Activated CD4-positive, alpha-beta T cell treated with anti-CD3 and anti-CD28 coated beads, Interleukin-2, amount 50 U/mL, for 24 hours (primary cell): Measurements from ENCODE around the gene BEND3.
"Not testable (repeated sequence)": the region's sequence is repeated elsewhere in the genome, so short reads cannot be mapped to it uniquely, and the experiment has no call there.

Experiments
- DNase-seq, 2 donors: peaks; one replicate each; pipeline ENCODE4 v3.0.0-alpha.2; 2020; ENCODE audit warnings: low read depth in 1 of 2, low spot score in 1 of 2

BEND3 gene

DNA sequence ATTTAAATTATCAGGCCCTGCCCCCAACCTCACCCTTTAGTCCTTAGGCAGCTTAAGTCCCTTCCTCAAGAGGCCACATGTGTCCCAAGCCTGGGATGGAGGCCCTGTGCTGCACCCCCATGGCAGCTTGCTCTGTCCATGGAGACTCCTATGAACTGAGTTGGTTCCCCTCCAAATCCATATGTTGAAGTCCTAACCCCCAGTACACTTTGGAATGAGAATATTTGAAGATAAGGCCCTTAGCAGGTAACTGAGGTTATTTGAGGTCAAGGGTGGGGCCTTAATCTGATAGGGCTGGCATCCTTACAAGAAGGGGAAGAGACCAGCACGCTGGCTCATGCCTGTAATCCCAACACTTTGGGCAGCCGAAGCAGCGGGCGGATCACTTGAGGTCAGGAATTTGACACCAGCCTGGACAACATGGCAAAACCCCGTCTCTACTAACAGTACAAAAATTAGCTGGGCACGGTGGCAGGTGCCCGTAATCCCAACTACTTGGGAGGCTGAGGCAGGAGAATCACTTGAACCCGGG, 6.7 kb upstream of the BEND3 start:
- no peak for DNase-seq

- no peak for DNase-seq
Observed at GRCh38 chr6:107121266-107121665, 6.0 kb upstream of the BEND3 start.

DNA sequence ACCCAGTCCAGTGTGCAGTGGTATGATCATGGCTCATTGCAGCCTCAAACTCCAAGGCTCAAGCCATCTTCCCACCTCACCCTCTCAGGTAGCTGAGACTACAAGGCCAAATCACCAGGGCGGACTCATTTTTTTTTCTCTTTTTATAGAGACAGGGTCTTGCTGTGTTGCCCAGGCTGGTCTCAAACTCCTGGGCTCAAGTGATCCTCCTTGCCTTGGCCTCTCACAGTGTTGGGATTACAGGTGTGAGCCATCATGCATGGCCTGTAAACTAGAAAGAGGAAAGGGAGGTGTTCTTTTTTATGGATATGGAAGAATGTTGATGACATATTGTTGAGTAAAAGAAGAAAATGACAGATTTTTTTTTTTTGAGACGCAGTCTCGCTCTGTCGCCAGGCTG, 5.1 kb upstream of the BEND3 start:
- no peak for DNase-seq

DNA sequence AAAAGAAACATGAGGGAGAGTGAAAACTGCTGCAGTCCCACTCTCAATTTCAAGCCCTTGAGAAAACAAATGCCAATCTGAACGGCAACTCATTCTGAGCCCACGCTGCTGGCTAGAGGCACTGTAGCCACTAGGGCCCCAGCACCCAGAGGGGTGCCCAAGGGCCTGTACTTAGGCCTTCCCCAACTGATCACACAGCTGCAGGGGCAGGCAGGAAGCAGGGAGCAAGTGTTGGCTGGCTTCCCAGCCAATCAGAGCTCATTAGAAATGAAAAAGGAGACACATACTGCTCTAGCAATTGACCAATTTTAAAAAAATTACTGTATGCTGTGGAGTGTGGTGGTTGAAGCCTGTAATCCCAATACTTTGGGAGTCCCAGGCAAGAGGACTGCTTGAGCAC, 3.7 kb upstream of the BEND3 start:
- DNase-seq: no peak

DNA sequence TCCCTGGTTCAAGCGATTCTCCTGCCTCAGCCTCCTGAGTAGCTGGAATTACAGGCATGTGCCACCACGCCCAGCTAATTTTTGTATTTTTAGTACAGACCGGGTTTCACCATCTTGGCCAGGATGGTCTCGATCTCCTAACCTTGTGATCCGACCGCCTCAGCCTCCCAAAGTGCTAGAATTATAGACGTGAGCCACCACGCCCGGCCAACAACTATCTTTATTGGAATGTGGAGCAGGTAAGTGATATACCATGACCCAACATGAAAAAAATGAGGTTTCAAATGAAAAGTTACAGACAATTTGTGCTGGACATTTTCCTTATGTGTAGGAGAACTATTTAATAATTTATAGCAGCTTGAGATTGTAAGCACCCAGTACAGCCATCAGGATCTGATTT, 3.2 kb upstream of the BEND3 start:
- DNase-seq: not testable (repeated sequence)

GRCh38 chr6:107116931-107117330, 1.6 kb upstream of the BEND3 start:
- no peak for DNase-seq

DNA sequence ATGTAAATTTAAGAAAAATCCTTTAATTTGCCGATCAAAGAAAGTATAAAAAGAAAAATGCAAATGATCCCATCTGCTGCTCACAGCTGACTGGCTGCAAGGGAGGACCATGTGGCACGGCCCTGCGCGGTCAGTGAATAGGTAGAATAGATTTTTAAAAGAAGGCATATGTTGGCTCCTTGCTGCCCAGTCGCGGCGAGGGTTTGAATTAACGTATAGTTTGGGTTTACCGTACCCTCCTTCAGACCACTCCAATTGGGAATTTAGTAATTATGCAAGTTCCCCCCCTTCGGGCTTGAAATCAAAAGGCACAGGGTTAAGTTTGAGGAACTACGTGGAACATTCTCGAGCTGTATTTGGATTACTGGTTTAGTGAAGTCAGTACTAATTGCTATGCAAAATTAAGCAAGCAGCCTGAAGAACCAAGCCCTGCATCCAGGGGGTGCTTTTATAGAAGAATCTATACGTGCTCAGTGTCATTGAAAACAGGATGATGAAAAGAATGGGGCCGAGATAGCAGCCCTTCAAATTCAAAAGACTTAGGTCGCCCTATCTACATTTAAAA, 1.1 kb upstream of the BEND3 start:
- DNase-seq: no peak

DNA sequence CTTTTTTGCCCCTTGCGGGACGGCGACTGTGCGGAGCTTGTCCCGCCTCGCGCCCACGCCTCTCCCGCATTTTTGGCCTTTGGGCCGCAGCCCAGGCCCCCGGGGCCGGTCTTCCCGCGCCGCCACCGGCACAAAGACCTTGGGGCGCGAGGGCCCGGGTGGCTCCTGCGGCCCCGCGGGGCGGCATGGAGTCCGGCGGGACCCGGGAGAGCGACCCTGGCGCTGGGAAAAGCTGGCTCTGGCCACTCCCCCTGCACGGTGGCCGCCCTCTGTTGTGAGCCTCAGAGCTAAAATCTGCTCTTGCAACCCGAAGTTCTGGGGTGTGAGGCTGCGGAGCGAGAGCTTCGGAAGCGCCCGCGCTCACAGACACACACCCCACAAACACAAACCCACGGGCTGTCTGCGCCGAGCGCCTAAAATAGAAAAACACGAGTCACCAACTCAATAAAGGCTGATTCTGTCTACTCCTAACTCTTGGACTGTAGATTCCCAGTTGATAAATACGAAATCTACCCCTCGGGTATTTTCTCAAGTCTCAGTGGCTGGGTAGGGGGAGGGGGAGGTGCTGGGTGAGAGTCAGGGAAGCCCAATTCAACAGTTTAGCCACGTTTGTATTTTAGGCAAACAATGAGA, 496 bp upstream of the BEND3 start:
- DNase-seq: peak in 1 of 2 donors; percentile 2

DNA sequence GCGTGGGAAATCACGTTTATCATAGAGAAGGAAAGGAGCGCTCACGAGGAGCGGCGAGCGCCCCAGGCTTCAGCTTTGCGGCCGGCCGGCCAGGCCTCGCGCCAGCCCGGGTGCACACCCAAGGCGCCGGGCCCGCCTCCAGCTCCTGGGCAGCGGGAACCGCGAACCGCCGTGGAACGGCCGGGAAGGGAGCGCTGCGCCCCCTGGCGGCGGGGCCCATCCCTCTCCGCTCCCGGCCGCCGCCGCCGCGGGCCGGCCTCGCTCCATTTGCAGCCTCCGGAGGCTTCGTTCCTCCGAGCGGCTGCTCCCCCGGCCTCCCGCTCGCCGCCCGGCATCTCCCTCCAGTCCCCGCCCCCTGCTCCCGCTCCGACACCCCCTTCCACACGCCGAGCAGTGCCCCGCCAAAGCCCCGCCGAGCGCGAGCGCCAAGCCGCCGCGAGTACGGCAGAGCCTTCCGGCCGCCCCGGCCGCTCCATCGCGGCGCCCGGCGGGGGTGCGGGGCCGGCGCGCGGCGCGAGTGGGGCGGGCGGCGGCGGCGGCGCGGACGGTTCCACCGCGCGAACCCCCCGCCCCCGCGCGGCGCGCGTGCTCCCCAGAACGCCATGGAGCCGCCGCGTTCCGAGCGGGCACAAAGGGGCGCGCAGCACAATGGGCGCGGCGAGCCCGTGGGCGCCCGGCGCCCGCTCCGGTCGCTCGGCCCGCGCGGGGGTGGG, 946 bp downstream of the BEND3 start:
- peak; percentile 43 to 51 for DNase-seq

- no peak for DNase-seq
Observed at GRCh38 chr6:107110200-107110599, 5.1 kb downstream of the BEND3 start.

- no peak for DNase-seq
Observed at GRCh38 chr6:107108201-107108890, 7.0 kb downstream of the BEND3 start.

- DNase-seq: no peak
Observed at GRCh38 chr6:107107791-107108190, 7.5 kb downstream of the BEND3 start.

DNA sequence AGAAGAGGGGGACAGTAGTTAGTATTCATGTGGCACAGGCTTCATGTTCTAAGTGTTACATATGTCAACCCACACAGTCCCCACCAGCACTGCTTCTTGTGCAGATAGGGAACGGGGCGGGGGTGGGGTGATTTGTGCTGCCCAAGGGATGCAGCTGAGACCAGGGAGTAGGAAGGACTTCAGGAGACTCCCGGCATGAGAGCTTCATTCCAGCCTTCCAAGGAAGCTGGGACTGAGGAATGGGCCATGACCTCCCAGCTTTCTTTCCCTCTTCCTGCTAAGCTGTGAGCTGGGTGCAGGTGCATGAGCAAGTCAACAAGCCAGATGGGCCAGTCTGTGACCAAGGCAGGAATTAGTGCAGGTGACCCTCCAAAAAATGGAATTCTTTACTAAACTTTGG, 9.2 kb downstream of the BEND3 start:
- DNase-seq: no peak

DNA sequence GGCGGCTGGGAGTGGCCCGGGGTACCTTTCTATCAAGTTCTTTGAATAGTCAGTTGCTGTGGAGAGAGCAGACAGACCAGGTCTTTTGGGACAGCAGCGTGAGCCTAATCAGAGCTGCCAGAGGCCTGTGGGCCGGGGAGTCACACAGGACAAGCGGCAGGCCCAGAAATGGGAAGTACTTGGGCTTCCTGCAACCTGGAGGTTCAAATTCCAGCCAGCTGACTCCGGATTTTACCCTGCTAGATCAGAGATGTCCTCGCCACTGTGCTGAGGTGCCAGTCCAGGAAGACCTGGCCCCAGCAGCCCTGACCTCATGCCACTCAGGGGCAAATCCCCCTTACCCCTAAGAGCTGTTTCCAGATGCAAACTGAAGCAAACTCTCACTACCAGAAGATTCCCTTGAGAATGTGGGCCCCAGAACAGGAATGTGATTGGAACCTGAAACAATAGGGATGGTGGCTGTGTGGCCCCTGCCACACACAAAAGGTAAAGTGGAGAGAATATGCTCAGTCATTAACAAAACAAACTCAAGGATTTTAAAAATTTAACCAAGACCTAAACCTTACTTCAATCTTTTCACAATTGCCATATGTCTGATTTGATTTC, 9.7 kb downstream of the BEND3 start:
- DNase-seq: no peak

GRCh38 chr6:107103082-107103481, 12.2 kb downstream of the BEND3 start:
- no peak for DNase-seq

GRCh38 chr6:107102414-107102805, 12.9 kb downstream of the BEND3 start:
- no peak for DNase-seq

DNA sequence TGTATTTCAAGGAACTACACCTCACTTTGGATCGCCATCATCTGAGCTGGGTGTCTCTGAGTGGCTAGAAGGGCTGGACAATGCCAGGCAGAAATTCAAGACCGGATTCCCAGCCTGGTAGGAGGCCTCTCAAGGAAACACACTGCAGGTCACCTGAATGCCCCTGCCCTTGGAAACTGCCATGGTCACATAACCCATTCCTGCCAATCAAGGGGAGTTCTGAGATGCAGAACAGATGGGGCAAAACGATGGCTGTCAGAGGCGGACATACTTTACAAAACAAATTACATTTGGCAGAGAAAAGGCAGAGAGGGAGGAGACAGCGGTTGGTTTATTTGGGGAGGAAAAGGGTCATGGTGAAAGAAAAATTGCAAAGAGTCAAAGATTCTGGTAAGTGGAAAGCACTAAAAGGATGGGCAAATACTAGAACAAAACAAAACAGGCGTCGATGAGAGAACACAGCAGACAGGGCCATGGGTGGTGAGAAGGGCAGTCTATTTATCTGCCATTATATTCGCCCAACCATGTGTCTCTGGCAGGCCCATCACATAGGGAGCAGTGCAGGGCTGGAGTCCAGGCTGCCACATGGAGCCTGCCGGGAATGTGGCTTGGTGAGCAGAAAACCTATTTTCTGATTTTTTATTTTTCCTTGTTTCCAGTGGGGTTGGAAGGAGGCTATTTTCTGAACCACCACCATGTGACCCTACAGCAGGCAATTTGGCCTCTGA, 13.5 kb downstream of the BEND3 start:
- no peak for DNase-seq

DNA sequence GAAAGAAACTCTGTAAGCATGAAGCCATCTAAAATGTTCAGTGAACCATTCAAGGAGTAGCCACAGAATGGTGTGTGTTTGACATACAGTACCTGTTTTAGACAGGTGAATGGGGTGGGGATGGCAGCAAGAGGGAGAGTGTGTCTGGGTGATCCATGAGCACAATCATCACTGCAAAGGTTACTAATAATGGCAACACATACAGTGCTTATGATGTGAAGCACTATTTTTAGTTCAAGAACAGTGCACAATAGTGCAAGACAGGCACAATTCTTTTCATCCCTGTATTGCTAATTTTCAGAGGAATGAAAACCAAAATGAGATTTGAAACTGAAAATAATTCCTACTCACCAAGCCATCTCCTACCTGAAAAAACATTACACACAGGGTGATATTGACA, 14.1 kb downstream of the BEND3 start:
- DNase-seq: no peak

DNA sequence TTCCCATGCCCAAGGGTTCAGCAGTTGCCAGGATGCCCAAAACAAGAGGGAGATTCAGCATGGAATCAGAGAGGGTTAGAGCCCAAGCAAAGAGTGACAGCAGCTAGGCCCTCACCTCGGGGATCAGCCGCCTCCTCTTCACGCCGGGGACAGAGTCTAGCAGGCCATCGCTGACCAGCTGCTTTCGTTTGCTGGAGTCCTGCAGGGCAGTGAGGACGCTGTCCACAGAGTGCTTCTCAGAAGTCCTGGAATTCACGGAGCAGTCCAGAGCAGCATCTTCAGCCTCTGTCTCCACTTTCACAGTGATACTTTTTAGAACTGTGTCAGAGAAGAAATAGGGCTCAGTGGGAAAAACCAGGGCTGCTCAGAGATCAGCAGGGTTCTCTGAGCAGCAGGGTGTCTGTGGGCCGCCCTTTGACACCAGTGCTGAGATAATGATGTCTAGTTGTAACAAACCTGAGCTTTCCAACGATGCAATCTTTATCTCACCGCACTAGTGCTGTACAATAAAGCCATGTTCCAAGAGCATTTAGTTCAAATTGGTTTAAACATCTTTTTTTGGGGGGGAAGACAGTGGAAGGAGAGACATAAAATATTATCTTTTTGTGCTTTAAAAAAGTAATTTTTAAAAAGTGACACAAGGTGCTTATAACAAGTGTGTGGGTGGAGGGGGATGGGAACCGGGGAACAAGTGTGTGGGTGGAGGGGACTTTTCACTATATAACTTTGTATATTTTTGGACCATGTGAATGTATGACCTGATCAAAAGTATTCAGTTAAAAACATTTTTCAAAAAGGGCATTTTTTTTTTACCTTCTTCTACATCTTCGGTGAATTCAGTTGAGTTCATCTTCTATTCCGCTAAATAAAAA, 16.6 kb downstream of the BEND3 start:
- DNase-seq: no peak

GRCh38 chr6:107084459-107084858, 30.9 kb downstream of the BEND3 start:
- DNase-seq: not testable (repeated sequence)
